Activated CD8-positive, alpha-beta T cell treated with anti-CD3 and anti-CD28 coated beads for 36 hours (primary cell): Measurements from ENCODE around the gene SNX12. TPM values are rescaled to one million over a fixed set of nuclear protein-coding genes. Genes with fewer than 3 reads are reported as not detected.

ENCODE experiments used
- ATAC-seq: fragments of 200-7000 bp; cut with Tn5 transposase; one replicate; pipeline ENCODE4 v1.10.0; 2021; ENCODE audit warnings: mild to moderate bottlenecking, moderate library complexity
- CTCF ChIA-PET: fragments of 350-600 bp; sonication (Branson Sonifier 250); formaldehyde crosslinking; loops from one replicate; lab custom pipeline; 2021; ENCODE audit warnings: antibody characterized with exemption; lab: Charles Lee
- POLR2A ChIA-PET: fragments of 350-600 bp; sonication (Branson Sonifier 250); formaldehyde crosslinking; loops from one replicate; lab custom pipeline; 2021; ENCODE audit warnings: antibody characterized with exemption; lab: Charles Lee
- DNase-seq: peaks from one replicate; pipeline ENCODE4 v3.0.0-alpha.2; 2020
- H3K27ac Mint-ChIP-seq: one replicate; pipeline ENCODE4 v1.8.0; 2021; ENCODE audit warnings: mild to moderate bottlenecking, mixed read lengths
- H3K27me3 Mint-ChIP-seq: one replicate; pipeline ENCODE4 v1.8.0; 2021; ENCODE audit warnings: mixed read lengths
- H3K36me3 Mint-ChIP-seq: one replicate; pipeline ENCODE4 v1.8.0; 2021; ENCODE audit warnings: low read depth, mixed read lengths
- H3K4me1 Mint-ChIP-seq: one replicate; pipeline ENCODE4 v1.8.0; 2021; ENCODE audit warnings: low read depth, mixed read lengths
- H3K4me3 Mint-ChIP-seq: one replicate; pipeline ENCODE4 v1.8.0; 2021; ENCODE audit warnings: mild to moderate bottlenecking, moderate library complexity, mixed read lengths
- H3K9me3 Mint-ChIP-seq: one replicate; pipeline ENCODE4 v1.8.0; 2021; ENCODE audit warnings: mixed read lengths
- intact Hi-C: fragments of 100-400 bp; cut with micrococcal nuclease; formaldehyde crosslinking; loops from one replicate; pipeline ENCODE4 v1.10.0; 2022
- total RNA-seq, 2 experiments: library from RNA; stranded (reverse); gene quantifications; one replicate each; pipeline ENCODE4 v1.2.3, GENCODE V29; 2021
- TF ChIP-seq, protein P1 (sequence below): fragments of 200-600 bp; IDR thresholded peaks from one replicate; pipeline ENCODE4 v1.8.0; 2022; ENCODE audit warnings: antibody characterized with exemption, mild to moderate bottlenecking

The SNX12 gene
- total RNA-seq, 2 experiments from 2014 or later, result 33.5 to 34.6 TPM

DNA sequence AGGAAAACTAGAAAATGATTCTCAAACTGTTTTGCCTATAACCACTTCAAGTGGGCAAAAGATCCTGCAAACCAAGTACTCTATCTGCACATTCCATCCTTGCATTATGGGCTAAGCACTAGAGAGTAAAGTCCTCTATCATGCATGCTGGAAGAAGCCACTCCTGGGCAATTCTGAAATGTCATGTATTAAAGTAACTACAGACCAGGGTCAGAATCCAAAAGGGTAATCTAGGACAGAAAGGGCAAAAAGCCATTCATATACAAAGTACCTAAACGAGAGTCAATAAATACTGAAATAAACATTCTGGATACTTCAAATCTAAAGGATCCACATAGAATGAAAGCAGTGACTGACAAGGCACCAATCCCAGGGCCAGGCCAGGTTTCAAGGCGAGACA is 1.0 kb downstream of the SNX12 start:
- TF ChIP-seq, protein P1, sequence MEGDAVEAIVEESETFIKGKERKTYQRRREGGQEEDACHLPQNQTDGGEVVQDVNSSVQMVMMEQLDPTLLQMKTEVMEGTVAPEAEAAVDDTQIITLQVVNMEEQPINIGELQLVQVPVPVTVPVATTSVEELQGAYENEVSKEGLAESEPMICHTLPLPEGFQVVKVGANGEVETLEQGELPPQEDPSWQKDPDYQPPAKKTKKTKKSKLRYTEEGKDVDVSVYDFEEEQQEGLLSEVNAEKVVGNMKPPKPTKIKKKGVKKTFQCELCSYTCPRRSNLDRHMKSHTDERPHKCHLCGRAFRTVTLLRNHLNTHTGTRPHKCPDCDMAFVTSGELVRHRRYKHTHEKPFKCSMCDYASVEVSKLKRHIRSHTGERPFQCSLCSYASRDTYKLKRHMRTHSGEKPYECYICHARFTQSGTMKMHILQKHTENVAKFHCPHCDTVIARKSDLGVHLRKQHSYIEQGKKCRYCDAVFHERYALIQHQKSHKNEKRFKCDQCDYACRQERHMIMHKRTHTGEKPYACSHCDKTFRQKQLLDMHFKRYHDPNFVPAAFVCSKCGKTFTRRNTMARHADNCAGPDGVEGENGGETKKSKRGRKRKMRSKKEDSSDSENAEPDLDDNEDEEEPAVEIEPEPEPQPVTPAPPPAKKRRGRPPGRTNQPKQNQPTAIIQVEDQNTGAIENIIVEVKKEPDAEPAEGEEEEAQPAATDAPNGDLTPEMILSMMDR, result no peak
- Mint-ChIP-seq H3K36me3 (peaks cover 18% of the 10 kb centered on the region), H3K4me3 (peak overlapping the region; percentile 92), H3K27ac (peak overlapping the region; percentile 97), H3K4me1 (peaks cover 19% of the 10 kb centered on the region), H3K9me3 (no peaks in the 10 kb centered on the region), H3K27me3 (no peaks in the 10 kb centered on the region)
- intact Hi-C loops, result loop anchor here (5.0 kb wide), 1 partner anchor 45 kb away; the partner anchor contains the start of gene IL2RG
- ChIA-PET POLR2A (interaction anchor here (1.1 kb wide), 1 partner anchor 8 kb away, joined by 3 read pairs; no protein-coding TSS in a partner anchor), CTCF (no interaction called here)
- DNase-seq (no peak), ATAC-seq (no peak)

- Mint-ChIP-seq H3K27me3 (no peaks in the 10 kb centered on the region), H3K27ac (no peak overlapping the region), H3K36me3 (peaks cover 29% of the 10 kb centered on the region), H3K9me3 (no peaks in the 10 kb centered on the region), H3K4me3 (no peak overlapping the region), H3K4me1 (peaks cover 47% of the 10 kb centered on the region)
- ChIA-PET POLR2A (no interaction called here), CTCF (no interaction called here)
- no peak for ATAC-seq
- TF ChIP-seq, protein P1, result no peak
- DNase-seq, result no peak
- intact Hi-C loops, result no loop called here
Measured at GRCh38 chrX:71060127-71060526, 8.0 kb downstream of the SNX12 start.

GRCh38 chrX:71057848-71058530 is 10.1 kb downstream of the SNX12 start:
- CTCF ChIA-PET, result interaction anchor here (1.5 kb wide), 1 partner anchor 71 kb away, joined by 3 read pairs; no protein-coding TSS in a partner anchor
- Mint-ChIP-seq H3K4me3 (no peak overlapping the region), H3K36me3 (peaks cover 23% of the 10 kb centered on the region), H3K9me3 (no peaks in the 10 kb centered on the region), H3K4me1 (peaks cover 40% of the 10 kb centered on the region), H3K27me3 (no peaks in the 10 kb centered on the region), H3K27ac (peak overlapping the region; percentile 47)
- TF ChIP-seq, protein P1, result no peak
- DNase-seq (no peak), ATAC-seq (no peak)
- POLR2A ChIA-PET, result interaction anchor here (1.3 kb wide), 1 partner anchor 10 kb away, joined by 3 read pairs; no protein-coding TSS in a partner anchor
- intact Hi-C loops, result no loop called here

DNA sequence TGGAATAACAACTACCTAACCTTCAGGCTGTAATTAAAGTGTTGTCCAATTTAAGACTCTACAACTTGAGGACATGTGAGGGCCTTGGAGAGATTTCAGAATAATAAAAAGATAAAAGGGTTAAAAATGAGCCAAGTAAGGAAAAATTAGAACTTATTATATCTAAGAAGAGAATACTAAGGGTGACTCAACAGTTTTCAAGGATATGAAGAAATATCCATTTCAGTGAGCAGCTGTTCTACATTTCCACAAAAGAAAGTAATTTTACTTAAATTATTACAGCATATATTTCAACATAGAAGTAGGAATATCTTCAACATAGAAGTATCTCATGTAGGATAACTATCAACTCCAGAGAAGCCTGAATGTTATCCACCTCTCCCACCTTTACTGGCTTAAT is 11.3 kb downstream of the SNX12 start:
- Mint-ChIP-seq H3K4me1 (peaks cover 40% of the 10 kb centered on the region), H3K27ac (no peak overlapping the region), H3K27me3 (no peaks in the 10 kb centered on the region), H3K36me3 (peaks cover 17% of the 10 kb centered on the region), H3K4me3 (no peak overlapping the region), H3K9me3 (no peaks in the 10 kb centered on the region)
- CTCF ChIA-PET, result no interaction called here
- POLR2A ChIA-PET, result no interaction called here
- ATAC-seq (no peak), DNase-seq (no peak)
- TF ChIP-seq, protein P1, result no peak
- intact Hi-C loops, result no loop called here

DNA sequence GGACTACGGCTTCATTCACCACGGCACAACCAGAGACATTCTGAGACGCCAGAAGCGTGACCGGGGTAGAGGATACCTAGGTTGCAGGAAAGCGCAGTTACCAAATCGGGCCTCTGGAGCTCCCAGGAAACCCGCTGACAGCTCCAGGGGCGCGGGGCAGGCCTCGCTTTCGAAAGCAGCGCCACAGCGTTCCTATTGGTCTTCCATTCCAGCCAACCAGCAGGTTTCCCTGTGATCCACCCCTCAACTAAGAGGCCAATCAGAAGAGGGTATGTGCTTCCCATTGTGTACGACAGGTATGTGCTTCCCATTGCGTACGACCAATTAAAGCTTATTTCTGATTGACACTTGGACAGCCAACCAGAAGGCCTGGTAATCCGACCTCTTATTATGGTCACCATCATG is 14.9 kb downstream of the SNX12 start:
- POLR2A ChIA-PET, result no interaction called here
- intact Hi-C loops, result no loop called here
- ATAC-seq (no peak), DNase-seq (no peak)
- TF ChIP-seq, protein P1, result no peak
- Mint-ChIP-seq H3K9me3 (no peaks in the 10 kb centered on the region), H3K27ac (no peak overlapping the region), H3K27me3 (no peaks in the 10 kb centered on the region), H3K36me3 (peaks cover 14% of the 10 kb centered on the region), H3K4me3 (no peak overlapping the region), H3K4me1 (peaks cover 16% of the 10 kb centered on the region)
- CTCF ChIA-PET, result no interaction called here
